Cardiac muscle cell (in vitro differentiated cells and primary cell): Measurements from ENCODE around the gene TXNIP. TPM values are rescaled to one million over a fixed set of nuclear protein-coding genes. Genes with fewer than 3 reads are reported as not detected.

Experiments used
- DNase-seq, 2 donors: peaks; one replicate each; pipeline versions ENCODE4 v3.0.0 to v3.0.0-alpha.2; 2010 to 2017; ENCODE audit warnings: low read depth in 1 of 2, low spot score in 1 of 2
- H3K27ac ChIP-seq: fragments of 200-600 bp; sonication (generic); 2 replicates; pipeline ENCODE4 v1.5.1; 2016
- H3K27me3 ChIP-seq: fragments of 200-600 bp; sonication (generic); 2 replicates; pipeline ENCODE4 v1.6.0; 2016; ENCODE audit warnings: control low read depth
- H3K36me3 ChIP-seq: fragments of 200-600 bp; sonication (generic); 2 replicates; pipeline ENCODE4 v1.5.1; 2016; ENCODE audit warnings: control low read depth
- H3K4me1 ChIP-seq: fragments of 200-600 bp; sonication (generic); 2 replicates; pipeline ENCODE4 v1.8.1; 2017; ENCODE audit warnings: low read depth, mild to moderate bottlenecking, mixed run types
- H3K4me3 ChIP-seq: fragments of 200-600 bp; sonication (generic); 2 replicates; pipeline ENCODE4 v1.5.1; 2016; ENCODE audit warnings: mild to moderate bottlenecking
- H3K9me3 ChIP-seq: fragments of 200-600 bp; sonication (generic); 2 replicates; pipeline ENCODE4 v1.5.1; 2017; ENCODE audit warnings: low read depth, mild to moderate bottlenecking, control low read depth
- polyA plus RNA-seq: library from polyadenylated mRNA; unstranded; fragments of >200 nt; fragmentation: Nextera tagmentation; extraction: Ambion mirVana; gene quantifications from 2 replicates; pipeline ENCODE4 v1.2.1, GENCODE V29; 2016
- total RNA-seq: library from RNA; depleted of rRNA; stranded (reverse); fragments of >200 nt; gene quantifications from 2 replicates; pipeline ENCODE4 v1.2.3, GENCODE V29; 2016
- TF ChIP-seq, protein P1 (sequence below): IDR thresholded peaks from 2 replicates; pipeline ENCODE4 v1.5.1; 2012; ENCODE audit warnings: low read depth, mild to moderate bottlenecking, low read length

TXNIP gene
- total and polyA plus RNA-seq, 2 experiments from 2014 or later = 172 to 260 TPM

- H3K36me3 ChIP-seq = no peaks in the 10 kb centered on the region
- H3K4me3 ChIP-seq = no peak overlapping the region
- peaks cover 23% of the 10 kb centered on the region for H3K27me3 ChIP-seq
- TF ChIP-seq, protein P1, sequence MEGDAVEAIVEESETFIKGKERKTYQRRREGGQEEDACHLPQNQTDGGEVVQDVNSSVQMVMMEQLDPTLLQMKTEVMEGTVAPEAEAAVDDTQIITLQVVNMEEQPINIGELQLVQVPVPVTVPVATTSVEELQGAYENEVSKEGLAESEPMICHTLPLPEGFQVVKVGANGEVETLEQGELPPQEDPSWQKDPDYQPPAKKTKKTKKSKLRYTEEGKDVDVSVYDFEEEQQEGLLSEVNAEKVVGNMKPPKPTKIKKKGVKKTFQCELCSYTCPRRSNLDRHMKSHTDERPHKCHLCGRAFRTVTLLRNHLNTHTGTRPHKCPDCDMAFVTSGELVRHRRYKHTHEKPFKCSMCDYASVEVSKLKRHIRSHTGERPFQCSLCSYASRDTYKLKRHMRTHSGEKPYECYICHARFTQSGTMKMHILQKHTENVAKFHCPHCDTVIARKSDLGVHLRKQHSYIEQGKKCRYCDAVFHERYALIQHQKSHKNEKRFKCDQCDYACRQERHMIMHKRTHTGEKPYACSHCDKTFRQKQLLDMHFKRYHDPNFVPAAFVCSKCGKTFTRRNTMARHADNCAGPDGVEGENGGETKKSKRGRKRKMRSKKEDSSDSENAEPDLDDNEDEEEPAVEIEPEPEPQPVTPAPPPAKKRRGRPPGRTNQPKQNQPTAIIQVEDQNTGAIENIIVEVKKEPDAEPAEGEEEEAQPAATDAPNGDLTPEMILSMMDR = no peak
- no peak overlapping the region for H3K27ac ChIP-seq
- no peaks in the 10 kb centered on the region for H3K9me3 ChIP-seq
- DNase-seq = no peak
- no peaks in the 10 kb centered on the region for H3K4me1 ChIP-seq
Observed at GRCh38 chr1:146013559-146013922, 17.2 kb upstream of the TXNIP start.

- peak; percentile 64 to 83 for DNase-seq
- no peaks in the 10 kb centered on the region for H3K9me3 ChIP-seq
- TF ChIP-seq, protein P1 = peak; percentile 70
- no peak overlapping the region for H3K4me3 ChIP-seq
- peaks cover 17% of the 10 kb centered on the region for H3K27me3 ChIP-seq
- H3K27ac ChIP-seq = no peak overlapping the region
- H3K36me3 ChIP-seq = no peaks in the 10 kb centered on the region
- no peaks in the 10 kb centered on the region for H3K4me1 ChIP-seq
Observed at GRCh38 chr1:146012703-146013558, 16.6 kb upstream of the TXNIP start.

- H3K27ac ChIP-seq = no peak overlapping the region
- no peaks in the 10 kb centered on the region for H3K4me1 ChIP-seq
- H3K27me3 ChIP-seq = no peaks in the 10 kb centered on the region
- no peaks in the 10 kb centered on the region for H3K9me3 ChIP-seq
- no peak for DNase-seq
- H3K36me3 ChIP-seq = no peaks in the 10 kb centered on the region
- TF ChIP-seq, protein P1 = no peak
- no peak overlapping the region for H3K4me3 ChIP-seq
Observed at GRCh38 chr1:146010126-146010738, 13.9 kb upstream of the TXNIP start.

GRCh38 chr1:146007489-146008133 is 11.2 kb upstream of the TXNIP start:
- Histone ChIP-seq H3K27me3 (no peaks in the 10 kb centered on the region), H3K27ac (no peak overlapping the region), H3K9me3 (no peaks in the 10 kb centered on the region), H3K36me3 (no peaks in the 10 kb centered on the region), H3K4me3 (no peak overlapping the region), H3K4me1 (no peaks in the 10 kb centered on the region)
- TF ChIP-seq, protein P1 = no peak
- no peak for DNase-seq

DNA sequence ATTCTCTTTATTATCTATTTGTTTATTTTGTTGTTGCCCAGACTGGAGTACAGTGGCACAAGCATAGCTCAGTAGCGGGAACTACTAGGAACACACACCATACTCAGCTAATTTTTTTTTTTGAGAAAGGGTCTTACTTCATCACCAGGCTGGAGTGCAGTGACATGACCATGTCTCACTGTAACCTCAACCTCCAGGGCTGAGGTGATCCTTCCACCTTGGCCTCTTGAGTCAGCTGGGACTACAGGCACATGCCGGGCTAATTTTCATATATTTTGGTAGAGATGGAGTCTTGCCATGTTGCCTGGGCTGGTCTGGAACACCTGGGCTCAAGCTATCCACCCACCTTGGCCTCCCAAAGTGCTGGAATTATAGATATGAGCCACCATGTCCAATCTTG is 5.3 kb upstream of the TXNIP start:
- Histone ChIP-seq H3K36me3 (no peaks in the 10 kb centered on the region), H3K9me3 (no peaks in the 10 kb centered on the region), H3K27me3 (no peaks in the 10 kb centered on the region), H3K4me1 (peaks cover 23% of the 10 kb centered on the region), H3K27ac (no peak overlapping the region), H3K4me3 (no peak overlapping the region)
- DNase-seq = no peak
- TF ChIP-seq, protein P1 = no peak
